ENCODE measurements around the gene CREB3L2. TPM values are rescaled to one million over a fixed set of nuclear protein-coding genes. Genes with fewer than 3 reads are reported as not detected.
A peak's percentile ranks its signal among the peaks of the same experiment; 100 is the strongest.

CREB3L2 gene
- total and polyA plus RNA-seq, 7 donors, result 2.2 to 14.7 (median 6.7) TPM

- no peak for DNase-seq
- Histone ChIP-seq H3K36me3 (ENCODE audit: insufficient read depth in 1 of 2, low read depth in 1 of 2) (no peaks in the 10 kb centered on the region), H3K27me3 (ENCODE audit: insufficient read depth in 3 of 3, low read length in 2 of 3) (no peaks in the 10 kb centered on the region), H3K4me3 (no peak overlapping the region), H3K9me3 (no peaks in the 10 kb centered on the region), H3K4me1 (peaks cover 46% of the 10 kb centered on the region), H3K27ac (peak overlapping the region; percentile 10)
- intact Hi-C loops (cut with DNase I), result loop anchor here in 1 of 2 donors (5.0 kb wide), 1 partner anchor 44 kb away; no protein-coding TSS in a partner anchor
- TF ChIP-seq CTCF (IDR thresholded peaks at IDR 0.05), result no peak
- peak in 3 of 4 donors; percentile 51 to 61 (median 60) for ATAC-seq
- WGBS, 3 donors, result 57 to 70% (median 61%) methylated on average over 14 of the region's 14 CpGs
Observed at GRCh38 chr7:137986252-137987017, 15.5 kb downstream of the CREB3L2 start.

GRCh38 chr7:137985897-137986251 lies 16.0 kb downstream of the CREB3L2 start:
- H3K9me3 ChIP-seq, result no peaks in the 10 kb centered on the region
- intact Hi-C loops (cut with DNase I), result loop anchor here in 1 of 2 donors (5.0 kb wide), 1 partner anchor 44 kb away; no protein-coding TSS in a partner anchor
- 91 to 94% (median 91%) methylated on average over 3 of the region's 3 CpGs for WGBS, 3 donors
- TF ChIP-seq CTCF (IDR thresholded peaks at IDR 0.05), result no peak
- DNase-seq (no peak), ATAC-seq (no peak)
- no peaks in the 10 kb centered on the region for H3K36me3 ChIP-seq (ENCODE audit: insufficient read depth in 1 of 2, low read depth in 1 of 2)
- H3K27me3 ChIP-seq (ENCODE audit: insufficient read depth in 3 of 3, low read length in 2 of 3), result no peaks in the 10 kb centered on the region
- H3K4me1 ChIP-seq, result peaks cover 49% of the 10 kb centered on the region
- H3K27ac ChIP-seq, result no peak overlapping the region
- H3K4me3 ChIP-seq, result no peak overlapping the region

- no peak for TF ChIP-seq CTCF (IDR thresholded peaks at IDR 0.05)
- peaks cover 49% of the 10 kb centered on the region for H3K4me1 ChIP-seq
- no peaks in the 10 kb centered on the region for H3K9me3 ChIP-seq
- intact Hi-C loops (cut with DNase I), result loop anchor here in 1 of 2 donors (5.0 kb wide), 1 partner anchor 43 kb away; no protein-coding TSS in a partner anchor
- no peak for DNase-seq
- no peak overlapping the region for H3K4me3 ChIP-seq
- ATAC-seq, result peak in 1 of 4 donors; percentile 33
- no peaks in the 10 kb centered on the region for H3K27me3 ChIP-seq (ENCODE audit: insufficient read depth in 3 of 3, low read length in 2 of 3)
- H3K36me3 ChIP-seq (ENCODE audit: insufficient read depth in 1 of 2, low read depth in 1 of 2), result no peaks in the 10 kb centered on the region
- 55 to 70% (median 55%) methylated on average over 8 of the region's 8 CpGs for WGBS, 3 donors
- H3K27ac ChIP-seq, result no peak overlapping the region
Observed at GRCh38 chr7:137985253-137985896, 16.5 kb downstream of the CREB3L2 start.

- H3K36me3 ChIP-seq (ENCODE audit: insufficient read depth in 1 of 2, low read depth in 1 of 2), result no peaks in the 10 kb centered on the region
- TF ChIP-seq CTCF (IDR thresholded peaks at IDR 0.05), result no peak
- H3K4me1 ChIP-seq, result peaks cover 49% of the 10 kb centered on the region
- DNase-seq (no peak), ATAC-seq (no peak)
- H3K9me3 ChIP-seq, result no peaks in the 10 kb centered on the region
- no peaks in the 10 kb centered on the region for H3K27me3 ChIP-seq (ENCODE audit: insufficient read depth in 3 of 3, low read length in 2 of 3)
- peak overlapping the region; percentile 20 for H3K27ac ChIP-seq
- 92 to 95% (median 93%) methylated on average over 11 of the region's 11 CpGs for WGBS, 3 donors
- H3K4me3 ChIP-seq, result no peak overlapping the region
- intact Hi-C loops (cut with DNase I), result loop anchor here in 1 of 2 donors (5.0 kb wide), 1 partner anchor 42 kb away; no protein-coding TSS in a partner anchor
Observed at GRCh38 chr7:137984181-137985041, 17.5 kb downstream of the CREB3L2 start.

Data from psoas muscle (tissue), 8 donors.